Osteocyte (in vitro differentiated cells): ENCODE results near the gene GPC3. TPM values are rescaled to one million over a fixed set of nuclear protein-coding genes. Genes with fewer than 3 reads are reported as not detected.

Experiments
- DNase-seq: peaks from one replicate; pipeline ENCODE4 v3.0.0; 2021; ENCODE audit warnings: mixed read lengths; ENCODE audit not compliant: unreplicated experiment; ENCODE audit errors: extremely low spot score
- H3K27ac Mint-ChIP-seq: one replicate; pipeline ENCODE4 v1.8.0; 2021; ENCODE audit warnings: mild to moderate bottlenecking, mixed read lengths; ENCODE audit not compliant: unreplicated experiment
- H3K27me3 Mint-ChIP-seq: one replicate; pipeline ENCODE4 v1.8.0; 2021; ENCODE audit warnings: mixed read lengths; ENCODE audit not compliant: unreplicated experiment
- H3K36me3 Mint-ChIP-seq: one replicate; pipeline ENCODE4 v1.8.0; 2021; ENCODE audit warnings: mixed read lengths; ENCODE audit not compliant: unreplicated experiment
- H3K4me1 Mint-ChIP-seq: one replicate; pipeline ENCODE4 v1.8.0; 2021; ENCODE audit warnings: mixed read lengths; ENCODE audit not compliant: unreplicated experiment
- H3K4me3 Mint-ChIP-seq: one replicate; pipeline ENCODE4 v1.8.0; 2021; ENCODE audit warnings: mild to moderate bottlenecking, moderate library complexity, mixed read lengths; ENCODE audit not compliant: unreplicated experiment
- H3K9me3 Mint-ChIP-seq: one replicate; pipeline ENCODE4 v1.8.0; 2021; ENCODE audit warnings: mixed read lengths; ENCODE audit not compliant: unreplicated experiment
- CTCF ChIP-seq: fragments of 200-600 bp; sonication (generic); IDR thresholded peaks from 2 replicates; pipeline ENCODE4 v1.5.0; 2021; ENCODE audit warnings: antibody characterized with exemption, mild to moderate bottlenecking, moderate library complexity
- total RNA-seq: library from RNA; stranded (reverse); gene quantifications from 2 replicates; pipeline ENCODE4 v1.2.1, GENCODE V29; 2021

Gene GPC3
- total RNA-seq, 1 donor from 2014 or later, result 19.6 TPM

DNA sequence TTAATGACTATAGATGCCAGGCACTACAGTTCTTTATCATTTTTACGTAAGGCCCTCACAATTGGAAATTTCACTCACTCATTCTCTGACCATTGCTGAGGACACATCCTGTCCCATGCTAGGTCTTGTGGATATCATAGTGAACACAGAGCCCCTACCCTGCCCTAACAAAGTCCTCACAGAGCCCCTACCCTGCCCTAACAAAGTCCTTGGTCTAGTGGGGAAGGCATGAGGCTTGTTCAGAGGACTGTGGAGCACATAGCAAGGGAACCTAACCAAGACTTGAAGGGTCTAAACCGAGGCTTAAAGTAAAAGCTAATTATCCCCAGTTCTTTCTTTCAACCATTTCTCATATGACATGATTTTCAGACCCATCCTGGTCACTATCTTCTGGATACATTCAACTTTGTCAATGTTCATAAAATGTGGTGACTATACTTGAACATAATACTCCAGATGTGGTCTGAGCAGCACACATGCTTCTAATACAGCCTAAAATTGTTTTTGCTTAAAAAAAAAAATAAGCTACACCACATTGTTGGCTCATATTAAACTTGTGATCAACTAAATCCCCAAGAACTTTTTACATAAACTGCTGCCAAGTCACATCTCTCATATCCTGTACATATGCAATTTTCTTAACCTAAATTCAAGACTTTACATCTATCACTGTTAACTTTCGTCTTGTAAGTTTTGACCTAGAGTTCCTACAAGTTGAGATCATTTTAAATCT lies 77.0 kb downstream of the GPC3 start:
- TF ChIP-seq CTCF, result no peak
- Mint-ChIP-seq H3K27me3 (peaks cover 3% of the 10 kb centered on the region), H3K4me1 (peaks cover 4% of the 10 kb centered on the region), H3K4me3 (no peak overlapping the region), H3K27ac (no peak overlapping the region), H3K9me3 (no peaks in the 10 kb centered on the region), H3K36me3 (no peaks in the 10 kb centered on the region)
- DNase-seq, result no peak

DNA sequence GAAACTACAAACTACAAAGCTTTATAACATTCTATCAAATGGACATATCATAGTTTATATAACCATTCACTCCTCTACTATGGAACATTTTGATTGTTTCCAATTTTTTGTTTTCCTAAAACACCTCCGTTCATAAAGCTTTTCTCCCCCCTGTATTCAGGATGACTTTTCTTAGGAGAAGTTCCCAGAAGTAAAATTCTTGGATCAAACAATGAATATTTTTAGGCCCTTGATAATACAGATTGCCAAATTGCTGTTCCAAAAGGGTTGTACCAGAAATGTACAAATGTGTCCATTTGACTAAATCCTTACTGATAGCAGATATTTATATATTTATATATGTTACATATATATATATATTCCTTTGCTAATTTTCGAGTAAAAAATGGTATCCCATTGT lies 77.8 kb downstream of the GPC3 start:
- no peak overlapping the region for H3K27ac Mint-ChIP-seq
- no peaks in the 10 kb centered on the region for H3K36me3 Mint-ChIP-seq
- H3K9me3 Mint-ChIP-seq, result no peaks in the 10 kb centered on the region
- TF ChIP-seq CTCF, result no peak
- peaks cover 3% of the 10 kb centered on the region for H3K27me3 Mint-ChIP-seq
- DNase-seq, result no peak
- no peak overlapping the region for H3K4me3 Mint-ChIP-seq
- peaks cover 4% of the 10 kb centered on the region for H3K4me1 Mint-ChIP-seq

GRCh38 chrX:133905305-133905704 lies 80.1 kb downstream of the GPC3 start:
- no peaks in the 10 kb centered on the region for H3K9me3 Mint-ChIP-seq
- no peak for DNase-seq
- H3K4me1 Mint-ChIP-seq, result no peaks in the 10 kb centered on the region
- H3K4me3 Mint-ChIP-seq, result no peak overlapping the region
- H3K36me3 Mint-ChIP-seq, result no peaks in the 10 kb centered on the region
- peaks cover 3% of the 10 kb centered on the region for H3K27me3 Mint-ChIP-seq
- no peak for TF ChIP-seq CTCF
- no peak overlapping the region for H3K27ac Mint-ChIP-seq

- no peak for TF ChIP-seq CTCF
- Mint-ChIP-seq H3K4me1 (peaks cover 8% of the 10 kb centered on the region), H3K27me3 (no peaks in the 10 kb centered on the region), H3K36me3 (no peaks in the 10 kb centered on the region), H3K9me3 (no peaks in the 10 kb centered on the region), H3K4me3 (no peak overlapping the region), H3K27ac (no peak overlapping the region)
- no peak for DNase-seq
Measured at GRCh38 chrX:133897593-133898163, 87.7 kb downstream of the GPC3 start.

DNA sequence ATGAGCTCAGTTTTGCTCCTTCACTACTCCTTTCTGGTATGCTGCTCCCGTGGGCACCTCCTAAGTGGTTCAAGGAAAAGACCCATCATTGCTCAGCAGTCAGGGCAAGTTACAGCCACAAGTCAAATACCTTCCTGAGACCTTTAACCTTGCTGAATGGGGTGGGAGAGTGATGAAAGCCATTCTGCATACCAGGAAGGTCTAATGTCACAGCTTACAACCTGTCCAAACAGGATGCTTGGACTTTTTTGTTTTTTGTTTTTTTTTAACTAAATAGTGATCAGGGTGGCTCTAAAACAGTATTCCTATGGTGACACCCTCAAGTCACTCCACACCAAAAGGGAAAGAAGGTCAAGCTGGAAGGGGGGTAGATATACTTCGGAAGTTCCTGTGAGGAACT lies 93.1 kb downstream of the GPC3 start:
- Mint-ChIP-seq H3K36me3 (no peaks in the 10 kb centered on the region), H3K27ac (no peak overlapping the region), H3K4me3 (no peak overlapping the region), H3K27me3 (no peaks in the 10 kb centered on the region), H3K9me3 (no peaks in the 10 kb centered on the region), H3K4me1 (peaks cover 8% of the 10 kb centered on the region)
- no peak for TF ChIP-seq CTCF
- DNase-seq, result no peak
